Lower lobe of right lung (tissue), 2 donors: ENCODE data around the gene SOX6. TPM values are rescaled to one million over a fixed set of nuclear protein-coding genes. Genes with fewer than 3 reads are reported as not detected.

Experiments used
- ATAC-seq, 2 donors: fragments of 200-7000 bp; cut with Tn5 transposase; one replicate each; pipeline ENCODE4 v1.9.1; 2020 to 2022; ENCODE audit warnings: mild to moderate bottlenecking in 2 of 2, moderate library complexity in 2 of 2
- DNase-seq: peaks from one replicate; pipeline ENCODE4 v3.0.0-alpha.2; 2020
- H3K27ac ChIP-seq: fragments of 200-600 bp; one replicate; pipeline ENCODE4 v1.8.0; 2022
- H3K27me3 ChIP-seq: fragments of 200-600 bp; one replicate; pipeline ENCODE4 v1.8.0; 2022; ENCODE audit warnings: low read depth
- H3K36me3 ChIP-seq: fragments of 200-600 bp; one replicate; pipeline ENCODE4 v1.8.0; 2022; ENCODE audit warnings: mild to moderate bottlenecking
- H3K4me1 ChIP-seq: fragments of 200-600 bp; one replicate; pipeline ENCODE4 v1.8.0; 2022
- H3K4me3 ChIP-seq: fragments of 200-600 bp; one replicate; pipeline ENCODE4 v1.8.0; 2022; ENCODE audit warnings: mild to moderate bottlenecking
- H3K9me3 ChIP-seq: fragments of 200-600 bp; one replicate; pipeline ENCODE4 v1.8.0; 2022
- CTCF ChIP-seq: fragments of 200-600 bp; IDR thresholded peaks from one replicate; pipeline ENCODE4 v1.8.0; 2022; ENCODE audit warnings: antibody characterized with exemption, mild to moderate bottlenecking
- intact Hi-C: fragments of 100-400 bp; cut with DNase I; formaldehyde crosslinking; loops from one replicate; pipeline ENCODE4 v1.11.0; 2022
- total RNA-seq: library from RNA; stranded (reverse); fragmentation: NEBNext Ultra II Directional; extraction: Animal tissue kit (Norgen Biotek cat#: 25700); gene quantifications from one replicate; pipeline ENCODE4 v1.2.1, GENCODE V29; 2021
- donor health status: DM: no; HTN: yes; CAD: no; lungs with severe emphysema.

SOX6 gene
- total RNA-seq, 1 donor from 2014 or later, result 4.8 TPM

- Histone ChIP-seq H3K27me3 (no peaks in the 10 kb centered on the region), H3K4me3 (no peak overlapping the region), H3K36me3 (no peaks in the 10 kb centered on the region), H3K4me1 (no peaks in the 10 kb centered on the region), H3K27ac (no peak overlapping the region), H3K9me3 (no peaks in the 10 kb centered on the region)
- no peak for ATAC-seq
- DNase-seq, result no peak
- intact Hi-C loops, result no loop called here
- no peak for TF ChIP-seq CTCF
These were observed 256.9 kb downstream of the SOX6 start for GRCh38 chr11:16099343-16099900.

GRCh38 chr11:16098526-16099205 lies 257.7 kb downstream of the SOX6 start:
- no peaks in the 10 kb centered on the region for H3K36me3 ChIP-seq
- ATAC-seq (no peak), DNase-seq (no peak)
- intact Hi-C loops, result no loop called here
- H3K4me3 ChIP-seq, result no peak overlapping the region
- H3K9me3 ChIP-seq, result no peaks in the 10 kb centered on the region
- H3K4me1 ChIP-seq, result no peaks in the 10 kb centered on the region
- H3K27ac ChIP-seq, result no peak overlapping the region
- no peak for TF ChIP-seq CTCF
- H3K27me3 ChIP-seq, result no peaks in the 10 kb centered on the region

GRCh38 chr11:16097543-16097942 lies 258.8 kb downstream of the SOX6 start:
- DNase-seq (no peak), ATAC-seq (no peak)
- H3K27me3 ChIP-seq, result no peaks in the 10 kb centered on the region
- no peaks in the 10 kb centered on the region for H3K9me3 ChIP-seq
- no peak overlapping the region for H3K27ac ChIP-seq
- TF ChIP-seq CTCF, result no peak
- intact Hi-C loops, result no loop called here
- no peak overlapping the region for H3K4me3 ChIP-seq
- no peaks in the 10 kb centered on the region for H3K36me3 ChIP-seq
- no peaks in the 10 kb centered on the region for H3K4me1 ChIP-seq

DNA sequence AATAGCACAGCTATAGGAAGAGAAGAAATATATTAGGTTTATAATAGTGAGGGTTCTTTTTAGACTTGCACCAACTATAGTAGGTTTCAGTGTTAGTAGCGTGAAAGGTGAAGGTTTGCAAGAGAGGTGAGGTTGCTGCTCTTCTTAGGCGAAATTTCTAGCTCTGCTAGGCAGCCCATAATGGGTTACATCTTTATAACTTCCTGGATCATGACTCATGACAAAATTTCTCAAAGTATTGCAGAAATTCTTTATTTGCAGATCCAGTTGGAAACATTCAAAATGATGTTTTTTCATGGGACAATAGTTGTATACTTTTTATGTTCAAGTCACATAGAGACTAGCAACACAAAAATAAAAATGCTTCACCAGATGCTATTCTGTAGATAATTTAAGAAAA lies 260.0 kb downstream of the SOX6 start:
- Histone ChIP-seq H3K4me1 (no peaks in the 10 kb centered on the region), H3K36me3 (no peaks in the 10 kb centered on the region), H3K27me3 (no peaks in the 10 kb centered on the region), H3K9me3 (no peaks in the 10 kb centered on the region), H3K27ac (no peak overlapping the region), H3K4me3 (no peak overlapping the region)
- DNase-seq (no peak), ATAC-seq (no peak)
- no peak for TF ChIP-seq CTCF
- intact Hi-C loops, result no loop called here

GRCh38 chr11:16095756-16096155 lies 260.6 kb downstream of the SOX6 start:
- H3K9me3 ChIP-seq, result no peaks in the 10 kb centered on the region
- no peak for TF ChIP-seq CTCF
- no peaks in the 10 kb centered on the region for H3K36me3 ChIP-seq
- intact Hi-C loops, result no loop called here
- no peak for ATAC-seq
- no peak for DNase-seq
- H3K27ac ChIP-seq, result no peak overlapping the region
- H3K27me3 ChIP-seq, result no peaks in the 10 kb centered on the region
- H3K4me1 ChIP-seq, result no peaks in the 10 kb centered on the region
- no peak overlapping the region for H3K4me3 ChIP-seq
